B cell (primary cell): Measurements from ENCODE around the gene FYCO1. TPM values are rescaled to one million over a fixed set of nuclear protein-coding genes. Genes with fewer than 3 reads are reported as not detected.

ENCODE experiments used
- ATAC-seq: fragments of 200-7000 bp; cut with Tn5 transposase; one replicate; pipeline ENCODE4 v1.10.0; 2021; ENCODE audit warnings: low read depth, mild to moderate bottlenecking, moderate number of reproducible peaks, moderate library complexity
- CTCF ChIA-PET: fragments of 350-600 bp; sonication (Branson Sonifier 250); formaldehyde crosslinking; loops from one replicate; lab custom pipeline; 2021; ENCODE audit warnings: antibody characterized with exemption, inconsistent platforms; lab: Charles Lee
- POLR2A ChIA-PET: fragments of 350-600 bp; sonication (Branson Sonifier 250); formaldehyde crosslinking; loops from one replicate; lab custom pipeline; 2021; ENCODE audit warnings: antibody characterized with exemption; lab: Charles Lee
- DNase-seq: peaks from one replicate; pipeline ENCODE4 v3.0.0; 2013
- H2AFZ ChIP-seq: 2 replicates; pipeline ENCODE4 v1.6.1; 2012; ENCODE audit warnings: mild to moderate bottlenecking, low read depth, low read length; ENCODE audit not compliant: insufficient read depth, poor library complexity, severe bottlenecking
- H3K27ac ChIP-seq, 2 donors: 1 replicate in 1 of 2; 2 replicates in 1 of 2; pipeline ENCODE4 v1.5.1; 2012 to 2013; ENCODE audit warnings: low read length in 2 of 2, mild to moderate bottlenecking in 2 of 2, moderate library complexity in 1 of 2
- H3K27me3 ChIP-seq, 4 experiments: fragments of 200-600 bp in 1 of 4; sonication (generic) in 1 of 4; replicated peaks in 1 of 4; 1 replicate in 2 of 4; 2 replicates in 2 of 4; pipeline versions ENCODE4 v1.6.1 to v1.7.0; 2013 to 2016; ENCODE audit warnings: low read length in 3 of 4, mild to moderate bottlenecking in 2 of 4, mixed read lengths in 1 of 4, moderate library complexity in 1 of 4; ENCODE audit not compliant: insufficient read depth in 4 of 4, control insufficient read depth in 3 of 4; ENCODE audit errors: control extremely low read depth in 1 of 4
- H3K36me3 ChIP-seq, 2 experiments: replicated peaks in 1 of 2; 1 replicate in 1 of 2; 2 replicates in 1 of 2; pipeline versions ENCODE4 v1.6.1 to v1.7.1; 2013; ENCODE audit warnings: low read length in 1 of 2; ENCODE audit not compliant: insufficient read depth in 2 of 2, control insufficient read depth in 1 of 2; ENCODE audit errors: control extremely low read depth in 1 of 2, extremely low read depth in 1 of 2
- H3K4me1 ChIP-seq, 2 donors: fragments of 200-600 bp in 1 of 2; sonication (generic) in 1 of 2; 1 replicate in 1 of 2; 2 replicates in 1 of 2; pipeline versions ENCODE4 v1.5.1 to v1.6.1; 2013 to 2017; ENCODE audit warnings: low read length in 2 of 2; ENCODE audit not compliant: control insufficient read depth in 2 of 2, insufficient read depth in 2 of 2
- H3K4me2 ChIP-seq: replicated peaks from 2 replicates; pipeline ENCODE3; 2012; ENCODE audit warnings: mild to moderate bottlenecking, low read depth, low read length; ENCODE audit not compliant: poor library complexity, severe bottlenecking
- H3K4me3 ChIP-seq, 5 experiments: fragments of 200-600 bp in 1 of 5; sonication (generic) in 1 of 5; 1 replicate in 3 of 5; 2 replicates in 2 of 5; pipeline versions ENCODE4 v1.5.1 to v1.7.0; 2011 to 2016; ENCODE audit warnings: low read length in 4 of 5, mild to moderate bottlenecking in 4 of 5, low read depth in 2 of 5, control low read depth in 1 of 5, moderate library complexity in 1 of 5; ENCODE audit not compliant: insufficient read depth in 1 of 5; ENCODE audit errors: control extremely low read depth in 1 of 5, extremely low read depth in 1 of 5
- H3K79me2 ChIP-seq: fragments of 200-600 bp; sonication (generic); one replicate; pipeline ENCODE4 v1.6.0; 2016; ENCODE audit warnings: low read length; ENCODE audit not compliant: control insufficient read depth, insufficient read depth
- H3K9ac ChIP-seq: fragments of 200-600 bp; sonication (generic); 2 replicates; pipeline ENCODE4 v1.6.1; 2017; ENCODE audit warnings: mild to moderate bottlenecking, low read length, moderate library complexity
- H3K9me3 ChIP-seq, 3 donors: one replicate each; pipeline versions ENCODE4 v1.6.1 to v1.7.1; 2013; ENCODE audit warnings: low read length in 2 of 3; ENCODE audit not compliant: control insufficient read depth in 2 of 3, insufficient read depth in 1 of 3; ENCODE audit errors: control extremely low read depth in 1 of 3
- H4K20me1 ChIP-seq: 2 replicates; pipeline ENCODE4 v1.6.0; 2012; ENCODE audit warnings: mild to moderate bottlenecking, low read length; ENCODE audit not compliant: insufficient read depth, control insufficient read depth, poor library complexity, severe bottlenecking
- H3K27ac Mint-ChIP-seq: one replicate; pipeline ENCODE4 v1.8.0; 2021; ENCODE audit warnings: mixed read lengths
- H3K27me3 Mint-ChIP-seq: one replicate; pipeline ENCODE4 v1.8.0; 2021; ENCODE audit warnings: mixed read lengths
- H3K4me1 Mint-ChIP-seq: one replicate; pipeline ENCODE4 v1.8.0; 2021; ENCODE audit warnings: mixed read lengths
- H3K4me3 Mint-ChIP-seq: one replicate; pipeline ENCODE4 v1.8.0; 2021; ENCODE audit warnings: mixed read lengths
- H3K9me3 Mint-ChIP-seq: one replicate; pipeline ENCODE4 v1.8.0; 2022; ENCODE audit warnings: mixed read lengths; ENCODE audit not compliant: insufficient read depth
- CTCF ChIP-seq: fragments of 200-600 bp; IDR thresholded peaks from one replicate; pipeline ENCODE4 v1.8.0; 2022; ENCODE audit warnings: antibody characterized with exemption, mild to moderate bottlenecking
- EZH2 ChIP-seq: IDR thresholded peaks from 2 replicates; pipeline ENCODE4 v1.6.1; 2012; ENCODE audit warnings: borderline replicate concordance, low read depth, mild to moderate bottlenecking, moderate library complexity, low read length; ENCODE audit not compliant: insufficient read depth, poor library complexity, severe bottlenecking
- WGBS: methylation state at CpG from one replicate; pipeline ENCODE4 v1.1.5; 2013; ENCODE audit warnings: missing lambda C conversion rate; ENCODE audit not compliant: insufficient coverage; 5-methylcytosine and 5-hydroxymethylcytosine counted together
- intact Hi-C: fragments of 100-400 bp; cut with micrococcal nuclease; formaldehyde crosslinking; loops from one replicate; pipeline ENCODE4 v1.10.0; 2022
- polyA plus RNA-seq: library from polyadenylated mRNA; depleted of rRNA; stranded (reverse); fragments of >200 nt; gene quantifications from 2 replicates; pipeline ENCODE4 v1.2.3, GENCODE V29; 2012
- total RNA-seq, 2 donors: library from RNA; stranded (reverse); fragments of 120-200 nt in 1 of 2; gene quantifications; 1 replicate in 1 of 2; 2 replicates in 1 of 2; pipeline versions ENCODE4 v1.2.3 to v1.2.4, GENCODE V29; 2013 to 2022

FYCO1 gene
- total and polyA plus RNA-seq, 2 donors (not counting 1 experiment from before 2014, with no cell fraction given) = 5.4 to 16.7 TPM

DNA sequence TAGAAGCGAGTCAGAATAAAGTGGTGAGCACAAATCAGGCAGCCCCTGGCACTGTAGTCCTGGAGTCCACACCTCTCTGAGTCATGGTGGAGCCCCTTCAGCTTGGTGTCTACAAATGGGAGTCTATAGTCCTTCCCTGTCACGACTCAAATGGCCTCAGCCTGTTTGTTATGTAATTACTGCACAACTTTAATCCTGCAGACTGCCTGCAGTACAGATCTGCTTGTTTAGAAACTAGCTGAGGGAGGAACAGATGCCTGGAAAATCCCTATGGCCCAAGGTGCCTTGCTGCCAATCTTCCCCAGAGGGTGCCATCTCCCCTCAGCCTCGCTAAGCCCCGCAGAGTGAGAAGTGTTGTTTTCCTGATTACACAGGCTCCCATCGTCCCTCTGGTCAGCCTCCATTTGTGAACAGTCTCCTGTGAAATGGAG is 56.3 kb downstream of the FYCO1 start:
- WGBS = 100% methylated on average over 1 of the region's 5 CpGs
- ATAC-seq = no peak
- DNase-seq = peak; percentile 17

More for the DNA sequence above, 56.3 kb downstream of the FYCO1 start:
- H3K4me1 ChIP-seq = peaks cover 0 to 5% of the 10 kb centered on the region in 2 donors
- ChIA-PET POLR2A (interaction anchor here (0.6 kb wide), 1 partner anchor 904 kb away, joined by 5 read pairs; no protein-coding TSS in a partner anchor), CTCF (interaction anchor here (0.8 to 5.2 kb wide), 41 partner anchors 8 to 898 kb away, joined by 3 to 193 read pairs (median 4); partner anchors contain the start of genes CCR1 and CCR5)
- H3K9me3 Mint-ChIP-seq = no peaks in the 10 kb centered on the region
- no peaks in the 10 kb centered on the region for H3K27me3 ChIP-seq
- no peak overlapping the region for H3K4me3 Mint-ChIP-seq
- no peak overlapping the region for H3K27ac ChIP-seq
- no peaks in the 10 kb centered on the region for H3K27me3 Mint-ChIP-seq
- peaks cover 0 to 42% of the 10 kb centered on the region in 2 experiments for H3K36me3 ChIP-seq
- H3K4me2 ChIP-seq = no peak overlapping the region
- H3K79me2 ChIP-seq = no peaks in the 10 kb centered on the region
- H3K27ac Mint-ChIP-seq = no peak overlapping the region
- H2AFZ ChIP-seq = no peak overlapping the region
- H3K9me3 ChIP-seq = no peaks in the 10 kb centered on the region
- H3K4me3 ChIP-seq = no peak overlapping the region
- H4K20me1 ChIP-seq = no peaks in the 10 kb centered on the region
- intact Hi-C loops = loop anchor here (2.0 to 5.0 kb wide), 2 partner anchors 268 to 429 kb away; partner anchors contain the start of gene CCR1
- H3K4me1 Mint-ChIP-seq = no peaks in the 10 kb centered on the region
- TF ChIP-seq CTCF (no peak), EZH2 (no peak)
- H3K9ac ChIP-seq = no peak overlapping the region
